NCI-H748 (cell line): ENCODE data around the gene NPIPB6.

Experiments
- DNase-seq: peaks from one replicate; lab custom pipeline; 2025; ENCODE audit not compliant: unreplicated experiment; lab: John Stamatoyannopoulos, UW

NPIPB6 gene

GRCh38 chr16:28324235-28324886 is 38.9 kb downstream of the NPIPB6 start:
- peak; percentile 24 for DNase-seq

GRCh38 chr16:28321700-28322411 is 41.5 kb downstream of the NPIPB6 start:
- DNase-seq, result no peak

GRCh38 chr16:28320741-28321140 is 42.6 kb downstream of the NPIPB6 start:
- no peak for DNase-seq

- DNase-seq, result no peak
These were observed 43.2 kb downstream of the NPIPB6 start for GRCh38 chr16:28320023-28320561.

GRCh38 chr16:28319476-28320022 is 43.8 kb downstream of the NPIPB6 start:
- DNase-seq, result no peak

GRCh38 chr16:28318042-28318744 is 45.1 kb downstream of the NPIPB6 start:
- DNase-seq, result no peak

DNA sequence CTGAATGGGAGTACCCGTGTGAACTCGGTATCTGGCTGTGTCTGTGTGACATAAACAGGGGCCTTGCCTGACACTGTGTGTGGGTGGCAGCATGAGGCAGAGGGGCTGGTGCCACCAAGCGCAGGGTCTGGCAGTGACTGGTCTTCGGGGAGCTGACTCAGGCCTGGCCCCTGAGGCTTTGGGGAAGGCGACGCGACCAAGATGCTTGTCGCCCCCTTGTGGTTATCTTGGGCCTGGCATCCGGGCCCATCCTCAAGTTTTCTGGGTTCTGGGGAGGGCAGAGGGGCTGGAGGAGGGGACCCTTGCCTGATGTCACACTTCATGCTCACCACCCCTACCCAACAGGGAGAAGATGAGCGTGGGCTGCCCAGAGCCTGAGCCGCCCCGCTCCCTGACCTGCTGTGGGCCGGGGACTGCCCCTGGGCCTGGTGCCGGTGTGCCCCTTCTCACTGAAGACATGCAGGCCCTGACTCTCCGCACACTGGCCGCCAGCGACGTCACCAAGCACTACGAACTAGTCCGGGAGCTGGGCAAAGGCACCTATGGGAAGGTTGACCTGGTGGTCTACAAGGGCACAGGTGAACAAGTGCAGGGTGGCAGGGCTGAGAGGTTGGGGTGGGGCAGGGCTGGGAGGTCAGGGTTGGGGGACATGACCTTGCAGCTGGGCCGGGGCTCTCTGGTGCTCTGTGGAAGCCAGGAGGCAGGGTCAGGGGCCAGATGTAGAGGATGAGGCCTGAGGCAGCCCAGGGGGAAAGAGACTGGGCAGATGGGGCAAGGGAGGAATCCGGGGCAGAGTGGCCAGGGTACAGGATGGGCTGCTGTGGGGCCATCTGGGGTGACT is 46.0 kb downstream of the NPIPB6 start:
- DNase-seq, result peak; percentile 29

- no peak for DNase-seq
These were observed 47.3 kb downstream of the NPIPB6 start for GRCh38 chr16:28316054-28316453.

DNA sequence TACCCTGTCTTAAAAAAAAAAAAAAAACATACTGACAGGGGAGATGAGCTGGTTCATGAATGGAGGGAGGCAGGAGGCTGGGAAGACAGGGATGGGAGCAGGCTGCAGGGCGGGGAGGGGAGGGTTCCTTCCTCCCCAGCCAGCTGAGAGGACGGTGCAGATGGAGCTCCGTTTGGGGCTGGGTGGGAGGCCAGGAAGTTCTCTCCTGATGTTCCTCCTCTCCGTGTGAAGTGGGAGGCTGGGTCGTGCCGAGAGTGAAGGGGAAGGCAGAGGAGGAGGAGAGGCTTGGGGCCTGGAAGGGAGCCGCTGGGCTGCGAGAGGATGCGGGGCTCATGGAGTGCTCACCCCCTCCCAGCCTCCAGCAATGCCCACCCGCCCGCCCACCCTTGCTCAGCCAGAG is 49.7 kb downstream of the NPIPB6 start:
- no peak for DNase-seq

- DNase-seq, result no peak
These were observed 51.0 kb downstream of the NPIPB6 start for GRCh38 chr16:28312327-28312726.

DNA sequence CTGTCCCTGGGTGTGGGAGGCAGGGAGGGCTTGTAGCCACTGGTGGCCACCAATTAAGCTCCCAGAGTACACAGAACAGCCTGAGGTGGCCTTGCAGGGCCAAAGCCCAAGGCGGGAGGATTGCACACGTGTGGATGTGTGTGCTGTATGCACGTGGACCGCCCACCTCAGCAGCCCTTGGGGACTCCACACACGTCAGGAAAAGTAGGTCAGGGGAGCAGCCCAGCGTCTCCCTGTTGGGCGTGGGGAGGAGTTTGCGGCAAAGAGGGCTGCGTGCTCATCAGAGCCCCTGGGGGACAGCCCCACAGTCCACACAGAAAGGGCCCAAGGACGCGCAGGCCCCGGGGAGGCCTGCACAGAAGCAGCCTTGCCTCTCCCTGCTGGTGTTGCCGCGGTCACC is 51.4 kb downstream of the NPIPB6 start:
- no peak for DNase-seq

- DNase-seq, result no peak
These were observed 51.9 kb downstream of the NPIPB6 start for GRCh38 chr16:28311413-28311812.

- no peak for DNase-seq
These were observed 52.5 kb downstream of the NPIPB6 start for GRCh38 chr16:28310796-28311195.

DNA sequence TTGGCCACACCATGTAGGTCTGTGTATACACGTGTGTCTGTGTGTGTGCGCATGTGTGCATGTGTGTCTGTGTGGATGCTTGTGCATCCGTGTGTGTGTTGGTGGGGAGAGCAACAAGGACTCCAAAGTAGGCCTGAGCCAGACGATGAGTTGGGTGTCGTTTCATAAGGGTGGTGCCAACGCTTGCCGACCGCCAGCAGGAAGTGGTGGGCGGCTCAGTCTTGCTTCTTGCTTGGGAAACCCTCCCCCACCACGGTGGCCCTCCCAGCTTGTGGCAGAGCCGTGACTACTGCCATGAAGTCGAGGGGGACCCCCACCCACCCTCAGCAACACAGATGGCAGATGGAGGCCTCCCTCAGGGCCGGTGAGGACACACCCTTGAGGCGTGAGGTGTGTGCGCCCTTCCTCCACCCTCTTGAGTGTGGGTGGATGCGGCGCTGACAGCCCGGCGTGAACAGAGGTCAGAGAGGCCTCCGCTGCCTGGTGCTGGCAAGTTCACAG is 53.4 kb downstream of the NPIPB6 start:
- no peak for DNase-seq

GRCh38 chr16:28308794-28309584 is 54.3 kb downstream of the NPIPB6 start:
- DNase-seq, result no peak

GRCh38 chr16:28307936-28308335 is 55.4 kb downstream of the NPIPB6 start:
- DNase-seq, result no peak

DNA sequence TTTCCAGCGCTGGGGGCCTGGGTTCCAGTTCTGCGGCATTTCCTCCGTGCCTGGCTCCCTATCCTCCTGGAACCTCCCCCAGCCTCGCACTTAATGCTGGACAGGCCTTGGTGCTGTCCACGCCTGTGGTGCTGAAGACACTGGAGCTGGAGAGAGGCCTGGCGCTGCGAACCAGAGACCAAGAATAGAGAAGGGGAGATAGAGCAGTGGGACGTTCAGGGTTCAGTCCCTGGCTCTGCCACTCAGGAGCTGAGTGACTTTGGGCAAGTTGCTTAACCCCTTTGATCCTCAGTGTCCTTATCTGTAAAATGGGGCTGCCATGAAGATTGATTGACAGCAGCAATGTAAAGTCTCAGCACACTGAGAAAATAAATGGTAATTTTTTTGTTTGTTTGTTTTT is 59.1 kb downstream of the NPIPB6 start:
- no peak for DNase-seq

DNA sequence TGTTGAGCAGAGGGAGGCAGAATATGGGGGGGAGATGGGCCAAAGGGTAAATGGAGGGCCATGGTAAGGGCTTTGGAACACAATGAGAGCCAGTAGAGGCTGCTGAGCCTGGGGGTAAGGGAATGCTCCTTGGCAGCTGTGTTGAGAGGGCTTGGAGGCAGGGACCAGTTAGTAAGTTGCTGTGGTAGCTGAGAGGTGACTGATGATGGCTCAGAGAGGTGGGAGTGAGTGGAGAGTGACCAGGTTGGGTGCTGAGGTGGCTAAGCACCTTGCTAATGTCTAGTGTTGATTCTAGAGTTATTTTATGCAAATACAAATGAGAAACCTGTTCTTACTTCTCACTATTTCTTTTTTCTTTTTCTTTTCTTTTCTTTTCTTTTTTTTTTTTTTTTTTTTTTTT is 60.2 kb downstream of the NPIPB6 start:
- DNase-seq, result no peak

DNA sequence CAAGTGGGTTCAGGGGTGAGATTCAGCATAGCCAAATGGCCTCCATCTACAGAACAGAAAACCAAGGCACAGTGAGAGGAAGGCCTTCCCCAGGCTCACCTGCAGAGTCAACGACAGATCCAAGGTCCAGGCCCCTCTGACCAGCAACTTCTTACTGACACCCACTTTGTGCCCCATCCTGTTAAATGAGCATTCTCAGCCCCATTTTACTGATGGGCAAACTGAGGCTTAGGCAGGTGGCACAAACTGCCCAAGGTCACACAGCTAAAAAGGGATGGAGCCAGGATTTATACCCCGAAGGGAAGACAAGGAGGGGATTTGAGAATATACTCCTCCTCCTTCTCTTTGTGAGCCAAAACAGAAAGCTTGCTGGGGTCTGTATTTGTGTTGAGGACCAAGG is 61.7 kb downstream of the NPIPB6 start:
- DNase-seq, result no peak

DNA sequence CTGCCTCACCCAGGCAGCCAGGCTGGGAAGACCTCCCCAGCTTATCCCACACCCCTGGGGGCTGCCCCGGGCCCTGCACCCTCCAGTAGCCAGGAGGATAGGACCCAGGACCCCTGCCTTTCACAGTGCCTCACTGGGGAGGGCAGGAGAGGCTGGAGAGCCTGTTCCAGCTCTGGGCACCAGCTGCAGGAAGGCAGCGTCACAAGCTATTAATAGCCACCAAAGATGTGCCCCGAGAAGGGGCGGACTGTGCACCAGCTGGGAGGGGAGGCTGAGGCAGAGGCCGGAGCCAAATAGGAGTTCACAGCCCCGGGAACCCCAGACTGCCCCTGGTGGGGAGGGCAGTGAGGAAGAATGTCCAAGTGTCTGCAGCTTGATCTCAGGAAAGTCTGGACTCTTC is 62.2 kb downstream of the NPIPB6 start:
- DNase-seq, result no peak
